ENCODE measurements around the gene WDTC1.

Gene WDTC1

GRCh38 chr1:27302612-27303011, 68.2 kb downstream of the WDTC1 start:
- TF ChIP-seq CTCF (conservative IDR thresholded peaks at IDR 0.05; ENCODE audit: low read depth, low read length) = no peak
- DNase-seq (ENCODE audit: low read depth) = no peak
- no peak overlapping the region for H3K4me3 ChIP-seq (ENCODE audit: low read depth, low read length)

GRCh38 chr1:27303509-27303908, 69.1 kb downstream of the WDTC1 start:
- TF ChIP-seq CTCF (conservative IDR thresholded peaks at IDR 0.05; ENCODE audit: low read depth, low read length) = no peak
- no peak for DNase-seq (ENCODE audit: low read depth)
- no peak overlapping the region for H3K4me3 ChIP-seq (ENCODE audit: low read depth, low read length)

- no peak for DNase-seq (ENCODE audit: low read depth)
These were observed 71.6 kb downstream of the WDTC1 start for GRCh38 chr1:27306071-27306470.

GRCh38 chr1:27306892-27307761, 72.7 kb downstream of the WDTC1 start:
- DNase-seq (ENCODE audit: low read depth) = peak; percentile 6
- TF ChIP-seq CTCF (conservative IDR thresholded peaks at IDR 0.05; ENCODE audit: low read depth, low read length) = peak; percentile 31

More at GRCh38 chr1:27306071-27306470, 71.6 kb downstream of the WDTC1 start:
- TF ChIP-seq CTCF (conservative IDR thresholded peaks at IDR 0.05; ENCODE audit: low read depth, low read length) = no peak
- no peak overlapping the region for H3K4me3 ChIP-seq (ENCODE audit: low read depth, low read length)

GRCh38 chr1:27307874-27308598, 73.6 kb downstream of the WDTC1 start:
- DNase-seq (ENCODE audit: low read depth) = no peak
- no peak overlapping the region for H3K4me3 ChIP-seq (ENCODE audit: low read depth, low read length)
- no peak for TF ChIP-seq CTCF (conservative IDR thresholded peaks at IDR 0.05; ENCODE audit: low read depth, low read length)

More at GRCh38 chr1:27306892-27307761, 72.7 kb downstream of the WDTC1 start:
- H3K4me3 ChIP-seq (ENCODE audit: low read depth, low read length) = no peak overlapping the region

GRCh38 chr1:27314169-27314568, 79.7 kb downstream of the WDTC1 start:
- no peak for TF ChIP-seq CTCF (conservative IDR thresholded peaks at IDR 0.05; ENCODE audit: low read depth, low read length)
- DNase-seq (ENCODE audit: low read depth) = no peak
- no peak overlapping the region for H3K4me3 ChIP-seq (ENCODE audit: low read depth, low read length)
